ENCODE results near the gene HRAS. TPM values are rescaled to one million over a fixed set of nuclear protein-coding genes. Genes with fewer than 3 reads are reported as not detected.

Gene HRAS
- total RNA-seq, 6 donors from 2014 or later = 45.5 to 85.0 (median 59.9) TPM

GRCh38 chr11:551596-551995, 16.2 kb upstream of the HRAS start:
- ATAC-seq (ENCODE audit: low FRiP score in 2 of 2) (no peak), DNase-seq (peak in 1 of 2 donors; percentile 76)
- H3K4me1 ChIP-seq = peaks cover 18 to 27% (median 22%) of the 10 kb centered on the region in 4 donors
- no peak overlapping the region for H3K4me3 ChIP-seq
- TF ChIP-seq CTCF (IDR thresholded peaks at IDR 0.05) = no peak
- no peak for TF ChIP-seq POLR2A (IDR thresholded peaks at IDR 0.05)
- no peak for TF ChIP-seq EP300 (IDR thresholded peaks at IDR 0.05)
- TF ChIP-seq POLR2AphosphoS5 (IDR thresholded peaks at IDR 0.05) = no peak
- peaks cover 1 to 22% (median 9%) of the 10 kb centered on the region in 4 donors for H3K27me3 ChIP-seq
- no peaks in the 10 kb centered on the region for H3K36me3 ChIP-seq
- no peaks in the 10 kb centered on the region for H3K9me3 ChIP-seq
- H3K27ac ChIP-seq = no peak overlapping the region
- WGBS, 2 donors = 81 to 90% methylated on average over 2 to 12 of the region's 12 CpGs

- 84% methylated on average over 13 of the region's 16 CpGs; no CpG with 5 or more reads in 1 of the 2 donors for WGBS, 2 donors
- Histone ChIP-seq H3K4me3 (no peak overlapping the region), H3K36me3 (no peaks in the 10 kb centered on the region)
These were observed 15.8 kb upstream of the HRAS start for GRCh38 chr11:551131-551530.

GRCh38 chr11:550746-551085, 15.3 kb upstream of the HRAS start:
- no peak overlapping the region for H3K4me3 ChIP-seq
- H3K4me1 ChIP-seq = peaks cover 13 to 18% (median 17%) of the 10 kb centered on the region in 4 donors
- 88 to 100% methylated on average over 1 to 4 of the region's 5 CpGs for WGBS, 2 donors
- no peaks in the 10 kb centered on the region for H3K36me3 ChIP-seq
- H3K27ac ChIP-seq = no peak overlapping the region
- no peak for DNase-seq
- H3K9me3 ChIP-seq = no peaks in the 10 kb centered on the region
- TF ChIP-seq POLR2AphosphoS5 (IDR thresholded peaks at IDR 0.05) (no peak), POLR2A (IDR thresholded peaks at IDR 0.05) (no peak), CTCF (IDR thresholded peaks at IDR 0.05) (no peak), EP300 (IDR thresholded peaks at IDR 0.05) (no peak)
- peaks cover 0 to 14% (median 5%) of the 10 kb centered on the region in 4 donors for H3K27me3 ChIP-seq
- ATAC-seq (ENCODE audit: low FRiP score in 2 of 2) = no peak

More at GRCh38 chr11:551131-551530, 15.8 kb upstream of the HRAS start:
- no peak overlapping the region for H3K27ac ChIP-seq
- peaks cover 17 to 22% (median 20%) of the 10 kb centered on the region in 4 donors for H3K4me1 ChIP-seq
- peak in 1 of 2 donors; percentile 77 for DNase-seq
- H3K9me3 ChIP-seq = no peaks in the 10 kb centered on the region
- H3K27me3 ChIP-seq = peaks cover 0 to 18% (median 7%) of the 10 kb centered on the region in 4 donors
- no peak for ATAC-seq (ENCODE audit: low FRiP score in 2 of 2)
- TF ChIP-seq POLR2AphosphoS5 (IDR thresholded peaks at IDR 0.05) = no peak

- H3K27me3 ChIP-seq = peaks cover 0 to 8% (median 1%) of the 10 kb centered on the region in 4 donors
- no peak overlapping the region for H3K4me3 ChIP-seq
- WGBS, 2 donors = 95% methylated on average over 9 to 17 of the region's 25 CpGs
- H3K4me1 ChIP-seq = peaks cover 8 to 13% (median 11%) of the 10 kb centered on the region in 4 donors
- DNase-seq (peak in 1 of 2 donors; percentile 73), ATAC-seq (ENCODE audit: low FRiP score in 2 of 2) (no peak)
- no peaks in the 10 kb centered on the region for H3K9me3 ChIP-seq
- no peak overlapping the region for H3K27ac ChIP-seq
- H3K36me3 ChIP-seq = no peaks in the 10 kb centered on the region
- no peak for TF ChIP-seq POLR2AphosphoS5 (IDR thresholded peaks at IDR 0.05)
- TF ChIP-seq POLR2A (IDR thresholded peaks at IDR 0.05) = no peak
- no peak for TF ChIP-seq CTCF (IDR thresholded peaks at IDR 0.05)
- TF ChIP-seq EP300 (IDR thresholded peaks at IDR 0.05) = no peak
These were observed 14.8 kb upstream of the HRAS start for GRCh38 chr11:550021-550745.

GRCh38 chr11:548700-549603, 13.6 kb upstream of the HRAS start:
- Histone ChIP-seq H3K36me3 (no peaks in the 10 kb centered on the region), H3K9me3 (no peaks in the 10 kb centered on the region), H3K4me3 (no peak overlapping the region), H3K27me3 (no peaks in the 10 kb centered on the region), H3K27ac (no peak overlapping the region), H3K4me1 (peaks cover 0 to under 1% (median under 1%) of the 10 kb centered on the region in 4 donors)
- ATAC-seq (ENCODE audit: low FRiP score in 2 of 2) (no peak), DNase-seq (peak in 1 of 2 donors; percentile 58)
- TF ChIP-seq POLR2AphosphoS5 (IDR thresholded peaks at IDR 0.05) (no peak), EP300 (IDR thresholded peaks at IDR 0.05) (no peak), POLR2A (IDR thresholded peaks at IDR 0.05) (no peak), CTCF (IDR thresholded peaks at IDR 0.05) (no peak)
- 84 to 90% methylated on average over 24 to 31 of the region's 32 CpGs for WGBS, 2 donors

Measured in upper lobe of left lung (tissue), 6 donors.